Activated CD4-positive, CD25-positive, alpha-beta regulatory T cell (primary cell): ENCODE measurements around the gene MYOM1.

Experiments
- DNase-seq, 4 experiments: peaks; one replicate each; lab custom pipeline; 2025; lab: John Stamatoyannopoulos, UW

MYOM1 gene

DNA sequence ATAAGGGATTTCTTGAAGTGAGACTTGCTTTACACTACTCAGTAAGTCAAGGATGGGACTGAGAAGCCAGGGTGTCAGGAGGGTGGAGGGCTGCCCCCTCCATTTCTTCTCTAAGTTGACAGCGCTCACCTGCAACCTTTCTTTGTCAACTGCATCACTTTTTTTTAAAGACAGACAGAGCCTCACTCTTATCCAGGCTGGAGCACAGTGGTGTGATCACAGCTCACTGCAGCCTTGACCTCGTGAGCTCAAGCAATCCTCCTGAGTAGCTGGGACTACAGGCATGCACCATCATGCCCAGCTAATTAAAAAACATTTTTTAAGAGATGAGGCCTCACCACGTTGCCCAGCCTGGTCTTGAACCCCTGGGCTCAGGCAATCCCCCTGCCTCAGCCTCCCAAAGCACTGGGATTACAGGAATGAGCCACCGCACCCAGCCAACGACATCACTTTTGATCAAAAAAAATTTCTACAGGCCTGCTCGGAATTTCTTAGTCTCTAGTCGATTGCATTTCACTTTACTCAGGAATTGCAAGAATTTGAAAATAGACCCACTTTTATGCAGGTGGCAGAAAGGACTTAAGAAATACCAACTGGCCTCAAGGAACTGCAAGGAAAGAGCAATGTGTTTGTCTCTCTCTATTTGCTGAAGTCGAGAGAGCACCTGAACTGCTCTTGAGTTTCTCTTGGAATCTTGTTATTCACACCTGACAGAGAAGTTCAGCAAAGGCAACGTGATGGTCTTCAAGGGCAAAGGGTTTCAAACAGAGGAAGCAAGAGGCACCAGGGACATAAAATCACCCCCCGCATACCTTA, 101.4 kb downstream of the MYOM1 start:
- no peak for DNase-seq

DNA sequence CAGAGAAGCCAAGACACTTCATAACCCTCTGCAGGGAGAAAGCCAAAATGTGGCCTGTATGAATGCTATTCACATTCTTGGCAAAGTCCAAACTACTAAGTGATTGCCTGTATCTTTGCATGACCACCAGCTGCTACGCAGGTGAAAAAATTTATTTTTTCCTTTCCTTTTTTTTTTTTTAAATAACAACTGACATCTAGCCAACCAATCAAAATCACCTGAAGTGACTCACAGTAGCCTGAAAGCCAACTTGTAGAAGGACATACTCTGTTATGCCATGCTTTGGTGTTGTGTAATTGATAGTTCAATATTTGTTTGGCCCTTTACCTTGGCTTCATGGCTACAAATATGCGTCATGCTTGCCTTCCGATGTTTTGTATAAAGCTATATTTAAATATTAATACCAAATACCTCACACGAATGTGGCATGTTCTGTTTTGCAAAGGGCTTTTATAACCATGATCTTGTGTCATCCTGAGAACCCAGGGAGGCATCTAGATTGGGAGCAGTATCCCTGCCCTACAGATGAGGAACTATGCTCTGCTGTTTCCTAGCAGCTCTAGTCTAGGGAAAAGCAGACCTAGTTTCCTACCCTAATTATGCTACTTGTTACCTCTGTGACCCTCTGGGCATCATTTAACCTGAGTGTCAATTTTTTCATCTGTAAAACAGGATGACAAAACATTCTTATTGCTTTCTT, 102.1 kb downstream of the MYOM1 start:
- DNase-seq = no peak

DNA sequence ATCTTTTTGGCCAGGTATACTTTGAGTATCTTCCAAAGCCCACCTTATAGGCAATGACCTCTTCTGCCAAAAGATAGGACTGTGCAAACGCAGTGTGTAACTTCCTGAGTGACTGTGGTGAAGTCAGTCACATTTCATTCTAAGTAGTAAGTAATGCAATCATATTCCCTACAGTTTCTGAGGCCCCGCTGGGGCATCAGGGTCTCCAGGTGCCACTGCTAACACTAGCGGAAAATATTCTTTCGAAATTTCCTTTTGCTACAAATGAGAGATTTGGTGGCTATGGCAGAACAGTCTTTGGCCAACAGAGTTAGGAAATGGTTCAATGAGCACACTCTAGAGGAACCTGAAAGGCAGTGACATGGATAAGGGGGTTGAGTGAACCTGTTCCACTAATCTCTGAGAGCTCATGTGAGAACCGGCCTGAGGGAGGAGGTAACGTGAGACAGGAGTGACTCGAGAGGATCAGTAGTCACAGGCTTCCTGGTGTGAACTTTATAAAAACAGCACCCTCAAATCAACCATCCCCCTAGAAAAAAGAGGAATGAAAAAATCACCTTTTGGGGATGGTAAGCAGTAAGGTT, 104.2 kb downstream of the MYOM1 start:
- DNase-seq = no peak

DNA sequence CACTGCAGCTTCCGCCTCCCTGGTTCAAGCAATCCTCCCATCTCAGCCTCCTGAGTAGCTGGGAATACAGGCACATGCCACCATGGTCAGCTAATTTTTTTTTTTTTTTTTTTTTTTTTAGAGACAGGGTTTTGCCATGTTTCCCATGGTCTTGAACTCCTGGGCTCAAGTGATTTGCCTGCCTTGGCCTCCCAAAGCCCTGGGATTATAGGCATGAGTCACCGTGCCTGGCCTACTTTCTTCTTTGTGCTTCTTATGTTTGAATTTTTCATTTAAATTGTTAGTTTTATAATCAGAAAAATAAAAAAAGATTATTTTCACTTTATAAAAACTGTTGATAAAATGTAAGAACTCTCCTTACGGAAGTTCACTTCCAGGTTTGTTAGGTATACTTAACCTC, 105.3 kb downstream of the MYOM1 start:
- no peak for DNase-seq

DNA sequence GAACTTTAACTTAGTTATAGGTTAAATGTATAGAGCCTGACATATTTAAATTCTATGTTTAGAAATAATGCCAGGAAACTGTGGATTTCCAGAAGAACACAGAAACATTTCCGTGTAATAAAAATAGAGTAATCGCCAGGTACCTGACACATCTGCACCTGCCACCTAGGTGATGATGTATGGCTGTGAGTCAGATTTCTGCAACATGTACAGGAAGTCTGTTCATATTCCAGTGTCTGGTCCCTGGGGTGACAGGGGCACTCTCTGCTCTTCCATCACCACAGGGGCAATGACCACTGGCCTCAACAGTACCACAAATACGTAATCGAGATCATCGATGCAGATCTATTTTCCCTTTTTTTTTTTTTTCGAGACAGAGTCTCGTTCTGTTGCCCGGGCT, 105.7 kb downstream of the MYOM1 start:
- no peak for DNase-seq

DNA sequence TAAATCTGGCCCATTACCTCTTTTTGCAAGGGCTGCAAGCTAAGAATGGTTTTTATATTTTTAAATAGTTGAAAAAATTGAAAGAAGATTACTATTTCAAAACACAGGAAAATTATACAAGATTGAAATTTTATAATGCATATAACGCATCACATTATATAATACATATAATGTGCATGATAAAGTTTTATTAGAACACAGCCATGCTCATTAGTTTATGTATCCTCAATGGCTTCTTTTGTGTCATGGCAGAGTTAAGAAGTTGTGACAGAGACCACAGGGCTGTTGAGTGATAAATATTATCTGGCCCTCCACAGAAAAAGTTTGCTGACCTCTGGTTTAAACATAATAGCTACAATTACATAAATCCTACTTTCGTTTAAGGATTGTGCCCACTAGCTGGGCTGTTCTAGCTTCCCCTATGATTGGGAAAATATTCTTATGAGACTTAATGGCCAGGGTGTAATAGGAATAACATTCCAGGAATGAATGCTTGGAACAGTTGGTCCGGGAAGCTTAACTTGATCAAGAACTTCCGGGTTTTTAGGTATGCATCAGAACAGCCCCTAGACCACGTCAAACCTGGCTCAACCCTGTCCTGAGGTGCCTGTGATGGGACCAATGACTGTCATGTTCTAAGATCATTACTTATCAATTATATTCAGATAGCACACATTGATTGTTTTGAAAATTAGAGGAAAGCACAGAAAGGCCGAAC, 108.1 kb downstream of the MYOM1 start:
- DNase-seq = no peak

DNA sequence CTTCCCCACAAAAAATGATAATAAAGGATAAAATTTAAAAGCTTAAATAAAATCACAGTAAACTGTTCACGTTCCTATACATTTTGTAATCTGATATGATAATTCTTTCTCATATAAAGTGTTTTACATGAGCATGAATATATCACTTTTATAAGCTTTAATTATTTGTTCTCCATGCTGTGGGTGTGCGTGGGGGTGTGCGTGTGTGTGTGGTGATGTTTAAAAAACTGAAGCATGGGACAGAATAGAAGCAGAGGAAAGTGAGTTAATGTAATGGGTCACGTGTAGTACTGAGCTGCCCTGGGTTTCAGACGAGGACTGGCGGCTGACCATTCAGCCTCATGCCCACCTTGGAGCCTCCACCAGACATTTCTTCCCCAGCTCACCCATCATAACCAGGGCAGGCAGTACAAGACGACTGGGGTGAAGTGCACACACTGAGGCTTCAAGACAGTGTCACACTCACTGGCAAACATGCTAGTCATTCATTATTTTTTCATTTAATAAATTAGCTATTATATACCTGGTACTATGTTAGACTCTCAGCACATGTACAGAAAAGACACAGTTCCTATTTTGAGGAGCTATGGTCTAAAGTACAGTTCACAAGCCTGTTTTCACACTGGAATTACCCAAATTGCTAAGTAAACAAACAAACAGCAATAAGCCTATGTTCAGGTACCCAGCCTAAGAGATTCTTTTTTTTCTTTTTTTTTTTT, 109.6 kb downstream of the MYOM1 start:
- no peak for DNase-seq

DNA sequence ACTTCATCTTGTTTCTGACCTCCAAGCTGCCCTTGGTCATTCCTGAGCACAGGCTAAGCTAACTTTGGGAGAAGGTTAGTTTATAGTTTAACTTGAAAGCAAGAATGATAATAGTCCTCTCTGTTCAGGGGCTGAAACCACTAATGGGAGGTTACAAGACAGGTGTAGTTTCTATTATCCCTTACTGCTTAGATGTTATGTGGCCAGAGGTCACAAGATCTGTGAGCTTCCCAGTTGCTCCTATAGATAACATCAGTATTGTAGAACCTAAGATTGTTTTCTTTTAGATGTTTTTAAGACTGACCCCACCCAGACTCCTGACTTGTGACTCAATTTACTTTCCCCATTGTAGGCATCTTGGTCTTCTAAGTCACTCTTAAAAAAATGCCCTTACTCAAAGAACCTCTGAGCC, 112.0 kb downstream of the MYOM1 start:
- no peak for DNase-seq

DNA sequence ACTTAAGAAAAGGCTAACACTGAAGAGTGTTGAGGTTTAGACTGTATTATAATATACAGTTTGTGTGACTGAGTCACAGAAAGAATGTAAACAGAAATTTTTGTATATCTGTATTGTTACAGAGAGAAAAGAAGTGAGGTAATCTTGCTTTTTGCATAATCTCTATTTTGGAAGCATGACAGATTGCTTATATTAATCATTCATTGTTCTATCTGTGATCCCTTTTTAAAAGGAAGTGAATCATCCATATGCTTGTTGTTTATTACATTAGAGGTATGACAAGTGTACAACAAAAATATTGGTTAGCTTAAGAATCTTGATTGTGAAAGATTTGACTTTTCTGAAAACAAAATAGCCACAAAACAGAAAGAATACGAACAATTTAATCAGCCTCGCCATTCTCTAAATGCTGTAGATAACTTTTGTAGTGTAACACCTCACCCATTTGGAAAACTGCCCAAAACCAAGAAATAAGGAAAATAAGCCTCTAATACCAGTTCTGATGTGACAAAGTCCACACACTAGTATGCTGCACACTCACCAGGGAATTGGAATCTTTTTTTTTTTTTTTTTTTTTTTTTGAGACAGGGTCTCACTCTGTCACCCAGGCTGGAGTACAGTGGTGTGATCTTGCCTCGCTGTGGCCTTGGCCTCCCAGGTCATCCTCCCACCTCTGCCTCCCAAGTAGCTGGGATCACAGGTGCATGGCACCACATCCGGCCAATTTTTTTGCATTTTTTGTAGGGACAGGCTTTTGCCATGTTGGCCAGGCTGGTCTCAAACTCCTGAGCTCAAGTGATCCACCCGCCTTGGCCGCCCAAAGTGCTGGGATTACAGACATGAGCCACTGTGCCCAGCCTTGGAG, 115.3 kb downstream of the MYOM1 start:
- DNase-seq = no peak

DNA sequence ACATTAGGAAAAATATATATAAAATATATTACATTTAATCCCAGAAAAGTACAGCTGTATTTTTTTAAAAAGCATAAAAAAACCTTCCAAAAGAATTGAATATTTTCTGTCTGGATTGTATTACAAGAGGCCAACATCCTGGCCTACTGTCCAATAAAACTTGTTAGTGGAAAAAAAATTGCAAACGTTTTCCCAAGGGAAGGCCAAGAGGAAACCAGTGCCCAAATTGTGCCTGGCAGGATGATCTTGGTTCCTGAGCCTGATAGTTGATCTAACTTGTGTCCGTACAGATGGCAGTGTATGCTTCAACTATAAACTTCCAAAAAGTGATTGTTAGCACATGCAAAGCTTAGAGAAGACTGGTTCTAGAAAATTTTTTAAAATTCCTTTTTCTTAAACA, 116.2 kb downstream of the MYOM1 start:
- DNase-seq = no peak

DNA sequence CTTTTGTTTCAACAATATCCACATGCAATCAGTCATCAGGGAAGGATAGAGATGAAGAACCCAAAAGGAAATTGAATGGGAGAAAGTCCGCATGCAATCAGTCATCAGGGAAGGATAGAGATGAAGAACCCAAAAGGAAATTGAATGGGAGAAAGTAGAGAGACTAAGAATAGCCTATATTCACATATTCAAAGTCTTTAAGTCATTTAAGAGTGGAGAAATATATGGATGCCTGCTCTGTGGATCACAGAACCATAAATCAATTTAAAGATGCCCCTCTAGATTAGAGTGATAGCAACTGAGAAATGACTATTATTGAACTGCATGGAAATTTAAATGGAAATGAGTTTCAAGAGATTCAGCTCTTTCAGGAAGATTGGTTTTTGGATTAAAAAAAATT, 116.8 kb downstream of the MYOM1 start:
- no peak for DNase-seq

DNA sequence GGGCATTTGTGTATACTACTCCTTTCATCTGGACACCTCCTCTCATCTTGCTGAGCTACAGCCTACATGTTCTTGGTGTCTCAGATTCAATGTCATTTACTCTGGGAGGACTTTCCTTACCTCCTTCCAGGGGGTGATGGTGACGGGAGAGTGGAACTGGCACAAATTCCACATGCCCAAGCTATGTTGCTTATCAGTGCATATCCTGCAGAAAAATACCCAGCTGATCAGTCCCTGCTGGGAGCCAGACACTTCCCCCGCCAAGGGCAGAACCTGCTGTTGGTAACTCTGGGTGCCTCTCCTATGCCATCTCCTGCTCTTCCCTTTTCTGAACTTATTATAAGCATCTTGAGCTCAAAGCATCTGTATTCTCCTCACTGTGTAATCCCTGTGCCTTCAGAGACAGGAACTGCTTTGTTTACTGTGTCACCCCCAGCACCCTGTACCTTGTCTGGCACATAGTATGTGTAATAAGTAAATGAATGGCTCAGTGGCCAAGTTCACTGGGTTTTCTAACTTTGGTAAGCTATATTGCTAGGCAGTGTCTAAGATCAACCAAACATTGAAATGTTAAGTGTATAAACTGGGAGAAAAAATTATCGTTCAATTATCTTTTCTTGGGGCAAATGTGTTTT, 119.2 kb downstream of the MYOM1 start:
- DNase-seq = no peak

DNA sequence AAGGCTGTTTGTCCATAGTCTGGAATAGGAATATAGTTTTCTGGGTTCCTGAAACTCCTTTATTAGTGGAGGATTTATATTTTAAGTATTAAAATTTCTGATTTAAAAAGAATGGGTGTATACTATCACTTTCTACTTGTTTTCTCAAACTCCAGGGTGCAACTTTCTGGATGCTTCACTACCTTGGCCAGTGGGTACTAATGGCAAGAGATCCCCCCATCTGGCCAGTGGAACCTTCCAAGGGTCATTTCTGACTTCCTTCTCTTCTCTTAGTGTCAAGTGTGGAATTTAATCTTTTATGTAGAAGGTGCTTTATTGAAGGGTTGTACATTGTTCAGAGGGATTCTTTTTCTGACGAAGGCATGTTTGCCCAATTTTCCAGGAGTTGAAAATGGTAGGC, 120.4 kb downstream of the MYOM1 start:
- DNase-seq = no peak

DNA sequence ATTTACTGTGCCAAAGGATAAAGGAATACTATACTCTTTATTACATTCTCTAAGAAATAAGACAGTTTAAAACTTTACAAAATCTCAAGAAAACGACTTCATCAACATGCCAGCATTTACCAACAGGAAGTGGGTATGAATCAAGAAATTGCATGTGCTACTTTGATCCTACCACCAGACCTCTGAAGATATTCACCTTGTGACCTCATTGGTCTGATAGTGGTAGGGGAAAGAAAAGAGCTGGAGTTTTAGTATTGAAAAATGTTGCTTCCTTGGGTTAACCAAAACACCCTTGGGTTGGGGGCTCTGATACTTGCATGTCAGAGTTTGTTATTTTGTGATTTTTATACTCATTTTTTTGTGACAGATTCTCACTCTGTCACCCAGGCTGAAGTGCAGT, 122.7 kb downstream of the MYOM1 start:
- DNase-seq = no peak

DNA sequence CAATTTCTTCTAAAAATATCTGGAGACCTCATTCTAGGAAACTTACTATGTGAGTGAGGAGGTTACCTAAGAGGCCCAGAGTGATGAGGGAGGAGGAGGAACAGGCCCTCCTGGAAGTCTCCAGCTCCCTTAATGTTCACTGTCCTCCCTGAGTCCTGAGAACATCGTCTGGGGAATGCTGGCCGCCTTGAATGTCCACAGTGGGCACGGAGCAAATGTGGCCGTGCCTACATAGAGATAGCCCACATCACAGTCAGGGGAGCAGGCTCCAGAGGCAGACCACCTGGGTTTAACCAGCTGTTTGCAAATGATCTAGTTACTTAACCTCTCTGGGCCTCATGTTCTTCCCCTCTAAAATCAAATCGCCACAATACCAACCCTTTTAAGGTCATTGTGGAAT, 123.8 kb downstream of the MYOM1 start:
- DNase-seq = no peak

DNA sequence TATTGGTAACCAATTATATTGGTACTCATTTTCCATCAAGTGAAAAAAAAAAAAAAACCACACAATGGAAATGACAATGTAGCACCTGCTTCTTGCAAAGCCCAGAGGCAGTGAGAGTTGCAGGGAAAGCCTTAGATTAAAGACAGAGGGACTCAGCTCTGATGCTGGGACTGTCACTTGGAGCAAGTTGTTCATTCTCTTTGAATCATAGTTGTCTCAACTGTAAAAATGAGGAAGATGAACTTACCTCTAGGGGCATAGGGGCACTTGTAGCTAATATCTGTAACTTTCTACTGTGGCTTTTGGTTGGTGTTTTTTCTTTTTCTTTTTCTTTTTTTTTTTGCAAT, 125.5 kb downstream of the MYOM1 start:
- DNase-seq = no peak

DNA sequence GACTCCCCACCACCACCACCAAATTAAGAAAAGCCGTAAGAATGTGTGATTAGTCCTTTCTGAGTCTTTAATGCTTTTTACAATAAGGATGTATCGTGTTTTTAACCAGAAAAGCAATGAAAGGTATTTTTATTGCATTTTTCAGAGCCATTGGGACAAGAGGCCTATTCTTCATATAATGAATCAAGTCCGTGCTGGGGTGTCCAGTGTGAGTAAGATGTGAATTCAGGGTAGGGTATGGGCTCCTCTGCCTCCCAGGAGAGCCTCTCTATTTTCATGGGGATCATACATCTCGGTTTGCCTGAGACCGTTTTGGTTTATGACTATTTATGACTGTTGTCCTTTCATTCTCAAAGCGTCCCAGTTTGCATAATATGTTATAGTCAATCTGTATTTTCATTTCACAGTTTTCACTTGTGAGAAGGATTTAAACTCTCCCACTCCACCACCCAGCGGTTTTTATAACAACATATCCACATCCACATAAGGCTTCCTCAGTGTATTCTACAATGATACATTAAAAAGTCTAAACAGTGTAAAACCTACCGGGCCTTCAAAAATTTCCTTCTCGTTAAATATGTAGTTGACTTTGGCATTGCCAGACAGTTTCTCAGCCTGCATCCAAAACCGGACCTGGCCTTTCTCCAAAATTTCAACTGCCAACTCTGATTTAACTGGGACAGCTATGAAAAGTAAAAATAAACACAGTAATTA, 126.0 kb downstream of the MYOM1 start:
- no peak for DNase-seq

DNA sequence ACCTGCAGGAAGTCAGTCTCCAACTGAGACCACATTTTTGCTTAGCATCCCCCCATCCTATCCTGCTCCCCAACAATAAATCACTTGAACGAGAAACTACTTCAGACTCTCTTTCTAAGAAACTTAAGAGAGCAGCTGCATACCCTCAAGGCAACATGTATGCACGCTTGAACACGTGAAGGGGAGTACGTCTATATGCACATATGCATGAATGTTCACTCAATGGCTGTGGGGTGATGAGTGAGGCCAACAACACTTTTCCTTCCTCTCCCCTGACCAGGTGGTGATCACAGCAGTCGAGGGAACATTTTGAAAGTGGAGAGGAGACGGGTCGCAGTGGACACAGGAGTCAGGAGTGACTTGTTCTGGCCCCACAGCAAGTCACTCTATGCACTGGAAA, 127.0 kb downstream of the MYOM1 start:
- no peak for DNase-seq

DNA sequence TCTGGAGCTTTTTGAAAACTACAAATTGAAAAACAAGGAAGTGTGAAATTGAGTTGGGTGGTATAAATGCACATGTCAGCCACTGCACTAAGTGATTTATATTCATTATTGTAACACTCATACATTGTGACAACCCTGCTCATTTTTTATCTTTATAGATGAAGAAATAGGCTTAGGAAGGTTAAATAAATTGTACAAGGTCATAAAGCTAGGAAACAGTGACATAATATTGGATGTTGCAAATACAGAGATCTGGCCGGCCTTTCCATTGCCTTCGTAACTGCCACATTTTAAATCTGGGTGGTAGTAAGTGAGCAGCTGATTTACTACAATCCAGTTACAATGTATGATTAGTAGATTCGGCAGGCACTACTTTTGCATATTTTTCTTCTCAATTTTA, 130.2 kb downstream of the MYOM1 start:
- no peak for DNase-seq

DNA sequence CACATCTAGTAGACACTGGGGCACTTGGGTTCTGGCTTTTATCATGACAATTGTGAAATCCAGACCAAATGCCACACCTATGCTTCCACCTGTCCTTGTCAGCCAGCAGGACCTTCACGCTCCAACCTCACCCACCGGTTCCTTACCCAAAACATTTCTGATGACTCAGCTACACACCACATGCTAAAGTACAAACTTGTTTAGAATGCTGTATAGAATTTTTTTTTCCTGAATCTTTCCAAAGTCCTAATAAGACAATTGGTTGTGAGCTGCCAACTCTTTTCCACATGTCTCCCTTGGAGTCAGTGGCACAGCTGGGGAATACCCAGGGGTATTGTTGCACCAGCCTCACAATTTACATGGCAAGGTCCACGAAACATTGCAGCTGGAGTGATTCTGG, 131.3 kb downstream of the MYOM1 start:
- DNase-seq = no peak
